ENCODE measurements around the gene ZNF124. TPM values are rescaled to one million over a fixed set of nuclear protein-coding genes. Genes with fewer than 3 reads are reported as not detected.
"Not testable (repeated sequence)": the region's sequence is repeated elsewhere in the genome, so short reads cannot be mapped to it uniquely, and the experiment has no call there.

Gene ZNF124
- total RNA-seq, 2 donors from 2014 or later = 19.9 to 28.9 TPM

DNA sequence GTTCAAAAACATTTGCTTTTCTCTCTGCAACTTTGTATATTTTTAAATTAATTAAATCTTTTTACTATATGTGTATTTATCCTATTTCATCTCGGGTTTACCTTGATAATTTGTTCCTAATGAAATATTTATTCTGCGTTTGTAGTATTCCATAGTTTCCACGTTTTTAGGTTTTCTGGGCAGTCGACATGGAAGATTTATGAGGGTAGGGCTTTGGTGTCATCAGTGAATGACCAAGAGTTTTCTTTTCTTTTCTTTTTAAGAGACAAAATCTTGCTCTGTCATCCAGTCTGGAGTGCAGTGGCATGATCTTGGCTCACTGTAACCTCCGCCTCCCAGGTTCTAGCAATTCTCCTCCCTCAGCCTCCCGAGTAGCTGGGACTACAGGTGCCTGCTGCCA is 50.4 kb downstream of the ZNF124 start:
- no peaks in the 10 kb centered on the region for H3K4me1 ChIP-seq (ENCODE audit: control insufficient read depth in 1 of 2, low read depth in 2 of 2)
- H3K9me3 ChIP-seq = no peaks in the 10 kb centered on the region
- no peak for TF ChIP-seq CTCF (IDR thresholded peaks at IDR 0.05)
- no peak for DNase-seq (ENCODE audit: low spot score)
- no peaks in the 10 kb centered on the region for H3K27me3 ChIP-seq (replicated peaks; ENCODE audit: insufficient read depth)
- H3K4me3 ChIP-seq = no peak overlapping the region
- no peak overlapping the region for H3K27ac ChIP-seq
- no peaks in the 10 kb centered on the region for H3K36me3 ChIP-seq
- no peak for ATAC-seq (ENCODE audit: insufficient number of reproducible peaks, low FRiP score, low read depth)

GRCh38 chr1:247120408-247120668 is 51.5 kb downstream of the ZNF124 start:
- not testable (repeated sequence) for H3K27me3 ChIP-seq (replicated peaks; ENCODE audit: insufficient read depth); H3K9me3 ChIP-seq; H3K27ac ChIP-seq; H3K4me3 ChIP-seq; ATAC-seq (ENCODE audit: insufficient number of reproducible peaks, low FRiP score, low read depth); H3K36me3 ChIP-seq; DNase-seq (ENCODE audit: low spot score); H3K4me1 ChIP-seq (ENCODE audit: control insufficient read depth in 1 of 2, low read depth in 2 of 2)

GRCh38 chr1:247119600-247120407 is 52.0 kb downstream of the ZNF124 start:
- Histone ChIP-seq H3K4me1 (ENCODE audit: control insufficient read depth in 1 of 2, low read depth in 2 of 2) (no peaks in the 10 kb centered on the region), H3K27ac (no peak overlapping the region), H3K9me3 (no peaks in the 10 kb centered on the region), H3K27me3 (replicated peaks; ENCODE audit: insufficient read depth) (no peaks in the 10 kb centered on the region), H3K36me3 (no peaks in the 10 kb centered on the region), H3K4me3 (no peak overlapping the region)
- DNase-seq (ENCODE audit: low spot score) = no peak
- TF ChIP-seq CTCF (IDR thresholded peaks at IDR 0.05) = no peak
- ATAC-seq (ENCODE audit: insufficient number of reproducible peaks, low FRiP score, low read depth) = no peak

DNA sequence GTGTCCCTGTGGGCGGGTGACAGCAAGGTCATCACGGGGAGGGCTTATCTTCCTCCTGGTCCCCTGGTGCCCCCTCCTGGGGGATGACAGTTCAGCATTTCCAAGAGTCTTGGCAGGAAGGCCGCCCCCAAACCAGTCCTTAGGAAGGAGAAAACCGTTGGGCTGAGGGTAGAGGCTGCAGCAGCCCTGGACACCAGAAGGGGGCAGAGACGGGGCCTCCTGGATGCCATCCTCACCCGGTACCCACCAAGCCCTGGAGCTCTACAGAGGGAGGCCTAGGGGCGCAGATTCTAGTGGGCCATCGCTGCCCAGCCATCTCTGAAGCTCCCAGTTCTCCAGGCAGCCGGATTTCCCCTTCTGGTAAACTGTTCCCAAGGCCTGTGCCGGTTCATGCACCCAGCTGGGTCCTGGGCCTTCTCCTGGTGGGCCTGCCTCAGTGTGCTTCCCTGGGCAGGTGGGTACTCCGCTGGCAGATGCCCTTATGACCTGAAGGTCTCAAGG is 52.8 kb downstream of the ZNF124 start:
- Histone ChIP-seq H3K9me3 (no peaks in the 10 kb centered on the region), H3K36me3 (no peaks in the 10 kb centered on the region), H3K4me1 (ENCODE audit: control insufficient read depth in 1 of 2, low read depth in 2 of 2) (no peaks in the 10 kb centered on the region), H3K27ac (no peak overlapping the region), H3K27me3 (replicated peaks; ENCODE audit: insufficient read depth) (no peaks in the 10 kb centered on the region), H3K4me3 (no peak overlapping the region)
- no peak for TF ChIP-seq CTCF (IDR thresholded peaks at IDR 0.05)
- DNase-seq (ENCODE audit: low spot score) (no peak), ATAC-seq (ENCODE audit: insufficient number of reproducible peaks, low FRiP score, low read depth) (no peak)

DNA sequence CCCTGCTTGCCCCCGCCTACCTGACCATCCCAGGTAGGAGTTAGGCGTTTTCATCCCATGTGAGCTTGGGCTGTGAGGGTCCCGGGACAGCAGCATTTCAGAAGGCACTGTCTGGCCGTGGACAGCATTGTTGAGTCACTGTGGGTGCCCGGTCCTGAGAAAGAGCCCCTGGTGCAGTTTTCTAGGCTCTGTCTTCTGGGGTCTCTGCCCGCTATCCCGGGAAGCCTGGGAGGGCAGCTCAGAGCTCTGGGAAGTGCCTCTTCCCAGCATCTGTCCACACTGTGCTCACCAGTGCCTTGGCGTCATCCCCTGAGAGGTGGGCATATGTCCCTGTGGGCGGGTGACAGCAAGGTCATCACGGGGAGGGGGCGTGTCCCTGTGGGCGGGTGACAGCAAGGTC is 56.3 kb downstream of the ZNF124 start:
- ATAC-seq (ENCODE audit: insufficient number of reproducible peaks, low FRiP score, low read depth) (no peak), DNase-seq (ENCODE audit: low spot score) (no peak)
- Histone ChIP-seq H3K27me3 (replicated peaks; ENCODE audit: insufficient read depth) (no peaks in the 10 kb centered on the region), H3K9me3 (no peaks in the 10 kb centered on the region), H3K4me1 (ENCODE audit: control insufficient read depth in 1 of 2, low read depth in 2 of 2) (peaks cover 3 to 13% of the 10 kb centered on the region in 2 donors), H3K4me3 (no peak overlapping the region), H3K27ac (no peak overlapping the region), H3K36me3 (no peaks in the 10 kb centered on the region)
- TF ChIP-seq CTCF (IDR thresholded peaks at IDR 0.05) = no peak

DNA sequence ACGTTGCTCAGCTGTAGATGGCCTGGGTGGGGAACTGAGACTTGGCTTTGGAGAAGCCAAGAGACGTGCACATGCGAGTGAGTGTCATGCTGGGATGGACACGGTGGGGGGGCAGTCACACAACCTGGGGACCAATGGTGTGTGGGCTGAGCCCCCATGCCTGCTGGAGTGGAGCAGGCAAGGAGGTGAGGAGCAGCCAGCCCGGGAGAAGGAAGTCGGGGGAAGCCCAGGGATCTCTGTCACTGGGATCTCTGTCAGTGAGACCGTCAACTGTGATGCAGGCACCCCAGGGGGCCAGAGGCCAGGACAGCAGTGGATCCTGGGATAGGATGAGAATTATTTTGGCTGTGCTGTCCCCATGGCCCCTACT is 56.7 kb downstream of the ZNF124 start:
- no peak for TF ChIP-seq CTCF (IDR thresholded peaks at IDR 0.05)
- DNase-seq (ENCODE audit: low spot score) (no peak), ATAC-seq (ENCODE audit: insufficient number of reproducible peaks, low FRiP score, low read depth) (no peak)
- no peak overlapping the region for H3K27ac ChIP-seq
- H3K4me1 ChIP-seq (ENCODE audit: control insufficient read depth in 1 of 2, low read depth in 2 of 2) = peaks cover 3 to 15% of the 10 kb centered on the region in 2 donors
- H3K27me3 ChIP-seq (replicated peaks; ENCODE audit: insufficient read depth) = no peaks in the 10 kb centered on the region
- no peak overlapping the region for H3K4me3 ChIP-seq
- H3K9me3 ChIP-seq = no peaks in the 10 kb centered on the region
- no peaks in the 10 kb centered on the region for H3K36me3 ChIP-seq

Data from thoracic aorta (tissue), 2 donors.